ENCODE measurements around the gene CAPN5.

DNA sequence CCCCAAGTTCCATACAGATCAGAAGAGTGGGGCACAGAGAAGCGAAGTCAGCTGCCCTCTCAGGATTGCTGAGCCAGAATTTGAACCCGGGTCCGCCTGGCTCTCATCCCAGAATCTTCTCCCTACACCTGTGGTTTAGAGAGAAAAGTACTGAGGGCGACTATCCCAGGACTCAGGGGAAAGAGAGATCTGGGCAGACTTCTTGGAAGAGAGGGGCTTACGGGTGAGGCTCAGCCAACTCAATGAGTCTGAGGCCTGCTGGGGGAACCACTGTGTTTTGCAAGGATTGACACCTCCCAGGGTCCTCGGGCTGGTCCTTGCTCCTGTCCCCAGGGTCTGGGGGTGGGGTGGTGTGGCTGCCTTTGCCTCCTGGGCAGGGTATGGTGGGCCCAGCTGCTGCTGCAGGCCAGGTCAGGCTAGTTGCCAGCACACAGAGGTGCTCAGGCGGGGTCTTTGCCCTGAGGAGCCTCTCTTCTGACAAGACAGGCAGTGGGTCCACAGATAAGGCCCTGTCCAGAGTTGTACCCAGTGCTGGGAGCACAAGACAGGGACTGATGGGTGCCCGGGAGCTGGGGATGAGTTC, 1.2 kb downstream of the CAPN5 start:
- TF ChIP-seq, protein P1, sequence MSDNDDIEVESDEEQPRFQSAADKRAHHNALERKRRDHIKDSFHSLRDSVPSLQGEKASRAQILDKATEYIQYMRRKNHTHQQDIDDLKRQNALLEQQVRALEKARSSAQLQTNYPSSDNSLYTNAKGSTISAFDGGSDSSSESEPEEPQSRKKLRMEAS (IDR thresholded peaks at IDR 0.05; ENCODE audit: low read depth, low read length), result no peak
- TF ChIP-seq ASH2L (IDR thresholded peaks at IDR 0.05; ENCODE audit: borderline replicate concordance, low read depth) (no peak), RFX5 (IDR thresholded peaks at IDR 0.05; ENCODE audit: low read depth, low read length) (no peak), ESRRA (IDR thresholded peaks at IDR 0.05; ENCODE audit: low read length) (no peak), LARP7 (IDR thresholded peaks at IDR 0.05) (no peak), POLR2A (IDR thresholded peaks at IDR 0.05; ENCODE audit: low read depth, low read length) (no peak), EGR1 (IDR thresholded peaks at IDR 0.05; ENCODE audit: borderline replicate concordance in 1 of 2, low read depth in 2 of 2, low read length in 2 of 2) (no peak)
- TF ChIP-seq, protein P2, sequence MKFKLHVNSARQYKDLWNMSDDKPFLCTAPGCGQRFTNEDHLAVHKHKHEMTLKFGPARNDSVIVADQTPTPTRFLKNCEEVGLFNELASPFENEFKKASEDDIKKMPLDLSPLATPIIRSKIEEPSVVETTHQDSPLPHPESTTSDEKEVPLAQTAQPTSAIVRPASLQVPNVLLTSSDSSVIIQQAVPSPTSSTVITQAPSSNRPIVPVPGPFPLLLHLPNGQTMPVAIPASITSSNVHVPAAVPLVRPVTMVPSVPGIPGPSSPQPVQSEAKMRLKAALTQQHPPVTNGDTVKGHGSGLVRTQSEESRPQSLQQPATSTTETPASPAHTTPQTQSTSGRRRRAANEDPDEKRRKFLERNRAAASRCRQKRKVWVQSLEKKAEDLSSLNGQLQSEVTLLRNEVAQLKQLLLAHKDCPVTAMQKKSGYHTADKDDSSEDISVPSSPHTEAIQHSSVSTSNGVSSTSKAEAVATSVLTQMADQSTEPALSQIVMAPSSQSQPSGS (IDR thresholded peaks at IDR 0.05; ENCODE audit: low read length), result no peak
- TF ChIP-seq, protein P3, sequence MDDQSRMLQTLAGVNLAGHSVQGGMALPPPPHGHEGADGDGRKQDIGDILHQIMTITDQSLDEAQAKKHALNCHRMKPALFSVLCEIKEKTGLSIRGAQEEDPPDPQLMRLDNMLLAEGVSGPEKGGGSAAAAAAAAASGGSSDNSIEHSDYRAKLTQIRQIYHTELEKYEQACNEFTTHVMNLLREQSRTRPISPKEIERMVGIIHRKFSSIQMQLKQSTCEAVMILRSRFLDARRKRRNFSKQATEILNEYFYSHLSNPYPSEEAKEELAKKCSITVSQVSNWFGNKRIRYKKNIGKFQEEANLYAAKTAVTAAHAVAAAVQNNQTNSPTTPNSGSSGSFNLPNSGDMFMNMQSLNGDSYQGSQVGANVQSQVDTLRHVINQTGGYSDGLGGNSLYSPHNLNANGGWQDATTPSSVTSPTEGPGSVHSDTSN (IDR thresholded peaks at IDR 0.05; ENCODE audit: insufficient replicate concordance, low read depth, low read length), result no peak
- TF ChIP-seq, protein P4, sequence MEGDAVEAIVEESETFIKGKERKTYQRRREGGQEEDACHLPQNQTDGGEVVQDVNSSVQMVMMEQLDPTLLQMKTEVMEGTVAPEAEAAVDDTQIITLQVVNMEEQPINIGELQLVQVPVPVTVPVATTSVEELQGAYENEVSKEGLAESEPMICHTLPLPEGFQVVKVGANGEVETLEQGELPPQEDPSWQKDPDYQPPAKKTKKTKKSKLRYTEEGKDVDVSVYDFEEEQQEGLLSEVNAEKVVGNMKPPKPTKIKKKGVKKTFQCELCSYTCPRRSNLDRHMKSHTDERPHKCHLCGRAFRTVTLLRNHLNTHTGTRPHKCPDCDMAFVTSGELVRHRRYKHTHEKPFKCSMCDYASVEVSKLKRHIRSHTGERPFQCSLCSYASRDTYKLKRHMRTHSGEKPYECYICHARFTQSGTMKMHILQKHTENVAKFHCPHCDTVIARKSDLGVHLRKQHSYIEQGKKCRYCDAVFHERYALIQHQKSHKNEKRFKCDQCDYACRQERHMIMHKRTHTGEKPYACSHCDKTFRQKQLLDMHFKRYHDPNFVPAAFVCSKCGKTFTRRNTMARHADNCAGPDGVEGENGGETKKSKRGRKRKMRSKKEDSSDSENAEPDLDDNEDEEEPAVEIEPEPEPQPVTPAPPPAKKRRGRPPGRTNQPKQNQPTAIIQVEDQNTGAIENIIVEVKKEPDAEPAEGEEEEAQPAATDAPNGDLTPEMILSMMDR (IDR thresholded peaks at IDR 0.05 in 2 of 3, conservative IDR thresholded peaks at IDR 0.05 in 1 of 3; ENCODE audit: control insufficient read depth in 2 of 3, extremely low read depth in 1 of 3, insufficient read depth in 1 of 3, low read depth in 3 of 3, low read length in 3 of 3), result no peak
- TF ChIP-seq, protein P5, sequence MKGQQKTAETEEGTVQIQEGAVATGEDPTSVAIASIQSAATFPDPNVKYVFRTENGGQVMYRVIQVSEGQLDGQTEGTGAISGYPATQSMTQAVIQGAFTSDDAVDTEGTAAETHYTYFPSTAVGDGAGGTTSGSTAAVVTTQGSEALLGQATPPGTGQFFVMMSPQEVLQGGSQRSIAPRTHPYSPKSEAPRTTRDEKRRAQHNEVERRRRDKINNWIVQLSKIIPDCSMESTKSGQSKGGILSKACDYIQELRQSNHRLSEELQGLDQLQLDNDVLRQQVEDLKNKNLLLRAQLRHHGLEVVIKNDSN (IDR thresholded peaks at IDR 0.05; ENCODE audit: borderline replicate concordance, extremely low read length, insufficient read depth, low read depth, low read length), result no peak
